Osteocyte (in vitro differentiated cells): ENCODE data around the gene SH3GLB1. TPM values are rescaled to one million over a fixed set of nuclear protein-coding genes. Genes with fewer than 3 reads are reported as not detected.

Experiments
- DNase-seq: peaks from one replicate; pipeline ENCODE4 v3.0.0; 2021; ENCODE audit warnings: mixed read lengths; ENCODE audit not compliant: unreplicated experiment; ENCODE audit errors: extremely low spot score
- H3K27ac Mint-ChIP-seq: one replicate; pipeline ENCODE4 v1.8.0; 2021; ENCODE audit warnings: mild to moderate bottlenecking, mixed read lengths; ENCODE audit not compliant: unreplicated experiment
- H3K27me3 Mint-ChIP-seq: one replicate; pipeline ENCODE4 v1.8.0; 2021; ENCODE audit warnings: mixed read lengths; ENCODE audit not compliant: unreplicated experiment
- H3K36me3 Mint-ChIP-seq: one replicate; pipeline ENCODE4 v1.8.0; 2021; ENCODE audit warnings: mixed read lengths; ENCODE audit not compliant: unreplicated experiment
- H3K4me1 Mint-ChIP-seq: one replicate; pipeline ENCODE4 v1.8.0; 2021; ENCODE audit warnings: mixed read lengths; ENCODE audit not compliant: unreplicated experiment
- H3K4me3 Mint-ChIP-seq: one replicate; pipeline ENCODE4 v1.8.0; 2021; ENCODE audit warnings: mild to moderate bottlenecking, moderate library complexity, mixed read lengths; ENCODE audit not compliant: unreplicated experiment
- H3K9me3 Mint-ChIP-seq: one replicate; pipeline ENCODE4 v1.8.0; 2021; ENCODE audit warnings: mixed read lengths; ENCODE audit not compliant: unreplicated experiment
- CTCF ChIP-seq: fragments of 200-600 bp; sonication (generic); IDR thresholded peaks from 2 replicates; pipeline ENCODE4 v1.5.0; 2021; ENCODE audit warnings: antibody characterized with exemption, mild to moderate bottlenecking, moderate library complexity
- total RNA-seq: library from RNA; stranded (reverse); gene quantifications from 2 replicates; pipeline ENCODE4 v1.2.1, GENCODE V29; 2021

SH3GLB1 gene
- total RNA-seq, 1 donor from 2014 or later, result 80.5 TPM

- TF ChIP-seq CTCF, result no peak
- H3K4me1 Mint-ChIP-seq, result peaks cover 6% of the 10 kb centered on the region
- H3K27ac Mint-ChIP-seq, result no peak overlapping the region
- no peak for DNase-seq
- no peak overlapping the region for H3K4me3 Mint-ChIP-seq
- no peaks in the 10 kb centered on the region for H3K36me3 Mint-ChIP-seq
- peaks cover 4% of the 10 kb centered on the region for H3K27me3 Mint-ChIP-seq
- H3K9me3 Mint-ChIP-seq, result peaks cover 9% of the 10 kb centered on the region
These were observed 64.2 kb downstream of the SH3GLB1 start for GRCh38 chr1:86768554-86768953.

GRCh38 chr1:86769065-86769464 lies 64.7 kb downstream of the SH3GLB1 start:
- Mint-ChIP-seq H3K9me3 (peaks cover 9% of the 10 kb centered on the region), H3K27me3 (peaks cover 4% of the 10 kb centered on the region), H3K4me1 (peaks cover 11% of the 10 kb centered on the region), H3K4me3 (no peak overlapping the region), H3K36me3 (no peaks in the 10 kb centered on the region), H3K27ac (no peak overlapping the region)
- no peak for DNase-seq
- TF ChIP-seq CTCF, result no peak

- Mint-ChIP-seq H3K27ac (peak overlapping the region; percentile 89), H3K27me3 (no peaks in the 10 kb centered on the region)
These were observed 69.2 kb downstream of the SH3GLB1 start for GRCh38 chr1:86773341-86774288.

GRCh38 chr1:86774305-86775295 lies 70.2 kb downstream of the SH3GLB1 start:
- Mint-ChIP-seq H3K4me1 (peaks cover 23% of the 10 kb centered on the region), H3K4me3 (peak overlapping the region; percentile 30), H3K9me3 (no peaks in the 10 kb centered on the region), H3K36me3 (no peaks in the 10 kb centered on the region), H3K27me3 (no peaks in the 10 kb centered on the region), H3K27ac (peak overlapping the region; percentile 89)
- DNase-seq, result no peak
- no peak for TF ChIP-seq CTCF

More at GRCh38 chr1:86773341-86774288, 69.2 kb downstream of the SH3GLB1 start:
- Mint-ChIP-seq H3K4me1 (peaks cover 23% of the 10 kb centered on the region), H3K4me3 (peak overlapping the region; percentile 30), H3K36me3 (no peaks in the 10 kb centered on the region), H3K9me3 (no peaks in the 10 kb centered on the region)
- DNase-seq, result no peak
- TF ChIP-seq CTCF, result no peak
